Activated CD4-positive, alpha-beta T cell treated with anti-CD3 and anti-CD28 coated beads, Interleukin-2, Interleukin-4, amounts not matched to agents 100 ng/mL and 50 ng/mL, durations not matched to agents 16 hours and 8 hours (primary cell): ENCODE measurements around the gene CCR4.
A peak's percentile ranks its signal among the peaks of the same experiment; 100 is the strongest.
"Not testable (repeated sequence)": the region's sequence is repeated elsewhere in the genome, so short reads cannot be mapped to it uniquely, and the experiment has no call there.

Experiments used
- DNase-seq: peaks from one replicate; pipeline ENCODE4 v3.0.0-alpha.2; 2020; ENCODE audit warnings: low spot score

The CCR4 gene

GRCh38 chr3:32951410-32951811, at the start of gene CCR4:
Gene CCR4 (plus strand): TSS chr3:32951644. CDS start chr3:32953423, 1,779 bp downstream.
- peak; percentile 87 for DNase-seq

- peak; percentile 34 for DNase-seq
Measured at GRCh38 chr3:32902887-32903371, 48.5 kb upstream of the CCR4 start.

DNA sequence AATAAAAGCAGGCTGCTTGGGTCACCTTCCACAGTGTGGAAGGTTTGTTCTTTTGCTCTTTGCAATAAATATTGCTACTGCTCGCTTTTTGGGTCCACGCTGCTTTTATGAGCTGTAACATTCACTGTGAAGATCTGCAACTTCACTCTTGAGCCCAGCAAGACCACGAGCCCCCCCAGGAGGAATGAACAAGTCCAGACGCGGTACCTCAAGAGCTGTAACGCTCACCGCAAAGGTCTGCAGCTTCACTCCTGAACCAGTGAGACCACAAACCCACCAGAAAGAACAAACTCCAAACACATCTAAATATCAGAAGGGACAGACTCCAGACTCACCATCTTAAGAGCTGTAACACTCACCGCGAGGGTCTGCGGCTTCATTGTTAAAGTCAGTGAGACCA, 47.5 kb upstream of the CCR4 start:
- DNase-seq = no peak

GRCh38 chr3:32909999-32910398, 41.4 kb upstream of the CCR4 start:
- DNase-seq = no peak

DNA sequence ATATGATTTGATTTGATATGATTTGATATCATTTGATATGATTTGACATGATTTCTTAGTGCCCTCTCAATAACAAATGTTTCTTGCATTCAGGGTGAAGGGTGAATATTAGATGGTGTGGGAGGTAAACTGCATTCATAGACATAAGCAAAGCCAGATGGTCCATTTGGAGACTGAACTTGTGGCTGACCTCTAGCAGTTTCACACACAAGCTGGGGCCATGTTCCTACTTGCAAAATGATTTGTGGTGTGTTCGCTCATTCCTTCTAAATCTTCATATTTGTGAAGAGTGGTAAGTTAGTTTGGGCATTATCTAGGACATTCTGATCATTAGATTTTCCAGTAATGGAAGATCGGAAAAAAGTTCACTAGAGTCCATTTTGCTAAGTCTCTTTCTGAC, 40.5 kb upstream of the CCR4 start:
- DNase-seq = no peak

DNA sequence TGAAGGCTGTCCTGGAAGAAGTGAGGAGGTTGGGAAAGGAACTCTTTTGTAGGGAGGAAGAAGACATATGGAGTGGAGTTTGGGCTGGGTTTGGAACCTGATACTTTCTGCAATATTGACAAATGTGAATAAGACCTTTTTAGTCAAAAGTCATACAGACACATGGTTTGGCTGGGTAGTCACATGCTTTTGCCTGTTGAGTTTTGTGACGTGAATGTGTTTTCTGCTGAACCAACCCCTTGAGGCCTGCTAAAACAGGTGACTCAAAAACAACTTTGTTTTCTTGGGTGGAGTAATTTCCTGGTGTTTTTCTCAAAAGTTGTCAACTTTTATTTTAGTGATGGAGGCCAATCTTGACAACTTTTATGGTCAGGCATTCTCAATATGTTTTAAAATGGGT, 39.4 kb upstream of the CCR4 start:
- no peak for DNase-seq

DNA sequence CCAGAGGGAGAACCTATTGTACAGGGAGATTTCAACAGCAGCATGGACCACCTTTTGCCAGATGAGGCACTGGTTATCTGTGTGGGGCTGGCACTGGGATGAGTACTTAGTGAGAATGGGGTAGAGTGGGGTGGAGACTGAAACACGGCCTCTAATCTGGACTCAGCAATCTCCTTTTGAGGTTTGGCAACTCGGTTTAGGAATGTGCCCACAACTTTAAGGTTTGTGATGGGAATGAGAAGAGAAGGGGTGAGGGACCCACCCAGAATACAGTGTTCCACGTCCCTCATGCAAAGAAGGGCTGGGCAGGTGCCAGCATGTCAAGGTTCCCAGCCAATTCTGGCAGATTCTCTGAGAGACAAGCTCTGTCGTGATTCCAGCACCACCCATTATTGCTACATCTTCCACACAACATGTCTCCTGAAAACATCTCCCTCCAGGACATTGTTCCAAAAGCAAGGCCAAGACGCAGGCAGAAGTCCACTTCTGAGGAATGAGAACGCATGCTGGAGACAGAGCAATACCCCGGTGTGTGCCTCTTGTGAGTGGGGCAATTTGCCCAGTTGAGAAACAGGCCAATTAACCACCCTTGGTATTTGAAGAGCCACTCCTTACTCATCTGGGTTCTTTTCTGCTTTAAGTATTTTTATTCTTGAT, 37.5 kb upstream of the CCR4 start:
- DNase-seq = no peak

- no peak for DNase-seq
Measured at GRCh38 chr3:32919920-32920319, 31.5 kb upstream of the CCR4 start.

GRCh38 chr3:32922078-32922477, 29.4 kb upstream of the CCR4 start:
- no peak for DNase-seq

DNA sequence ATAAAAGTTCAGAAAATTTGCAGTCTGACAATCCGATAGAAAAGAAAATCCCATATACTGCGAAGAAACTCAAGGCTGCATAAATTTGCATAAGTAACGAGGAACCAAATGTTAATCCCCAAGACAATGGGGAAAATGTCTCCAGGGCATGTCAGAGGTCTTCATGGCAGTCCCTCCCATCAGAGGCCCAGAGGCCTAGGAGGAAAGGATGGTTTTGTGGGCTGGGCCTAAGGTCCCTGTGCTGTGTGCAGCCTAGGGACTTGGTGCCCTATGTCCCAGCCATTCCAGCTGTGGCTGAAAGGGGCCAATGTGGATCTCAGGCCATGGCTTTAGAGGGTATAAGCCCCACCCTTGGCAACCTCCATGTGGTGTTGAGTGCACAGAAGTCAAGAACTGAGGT, 21.3 kb upstream of the CCR4 start:
- no peak for DNase-seq

DNA sequence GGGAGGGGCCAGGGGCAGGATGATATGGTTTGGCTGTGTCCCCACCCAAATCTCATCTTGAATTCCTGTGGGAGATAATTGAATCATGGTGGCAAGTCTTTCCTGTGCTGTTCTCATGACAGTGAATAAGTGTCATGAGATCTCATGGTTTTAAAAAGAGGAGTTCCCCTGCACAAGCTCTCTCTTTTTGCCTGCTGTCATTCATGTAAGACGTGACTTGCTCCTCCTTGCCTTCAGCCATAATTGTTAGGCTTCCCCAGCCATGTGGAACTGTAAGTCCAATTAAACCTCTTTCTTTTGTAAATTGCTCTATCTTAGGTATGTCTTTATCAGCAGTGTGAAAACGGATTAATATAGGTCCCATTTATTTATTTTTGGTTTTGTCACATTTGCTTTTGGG, 20.2 kb upstream of the CCR4 start:
- DNase-seq = not testable (repeated sequence)

DNA sequence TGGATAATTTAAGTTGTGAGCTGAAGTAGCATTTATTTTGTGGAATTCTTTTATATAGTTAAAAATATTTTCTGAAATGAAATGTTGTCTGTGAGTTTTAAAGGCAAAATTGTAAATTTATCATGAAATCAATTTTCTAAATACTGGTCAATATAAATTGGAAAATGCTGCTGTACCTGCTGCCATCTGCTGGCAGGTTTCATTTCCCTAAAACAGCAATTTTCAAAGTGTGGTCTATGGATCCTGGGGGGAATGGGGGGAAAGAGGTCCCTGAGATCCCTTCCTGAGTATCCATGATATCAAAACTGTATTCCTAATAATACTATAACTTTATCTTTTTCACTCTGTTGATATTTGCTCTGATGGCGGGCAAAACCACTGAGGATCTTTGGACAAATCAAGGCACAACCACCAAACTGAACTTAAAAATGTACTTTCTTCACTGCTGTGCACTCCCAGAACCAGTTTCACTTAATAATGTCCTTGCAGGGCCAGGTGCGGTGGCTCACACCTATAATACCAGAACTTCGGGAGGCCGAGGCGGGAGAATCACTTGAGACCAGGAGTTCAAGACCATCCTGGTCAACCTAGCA, 17.2 kb upstream of the CCR4 start:
- DNase-seq = no peak

GRCh38 chr3:32937331-32937730, 14.1 kb upstream of the CCR4 start:
- no peak for DNase-seq

DNA sequence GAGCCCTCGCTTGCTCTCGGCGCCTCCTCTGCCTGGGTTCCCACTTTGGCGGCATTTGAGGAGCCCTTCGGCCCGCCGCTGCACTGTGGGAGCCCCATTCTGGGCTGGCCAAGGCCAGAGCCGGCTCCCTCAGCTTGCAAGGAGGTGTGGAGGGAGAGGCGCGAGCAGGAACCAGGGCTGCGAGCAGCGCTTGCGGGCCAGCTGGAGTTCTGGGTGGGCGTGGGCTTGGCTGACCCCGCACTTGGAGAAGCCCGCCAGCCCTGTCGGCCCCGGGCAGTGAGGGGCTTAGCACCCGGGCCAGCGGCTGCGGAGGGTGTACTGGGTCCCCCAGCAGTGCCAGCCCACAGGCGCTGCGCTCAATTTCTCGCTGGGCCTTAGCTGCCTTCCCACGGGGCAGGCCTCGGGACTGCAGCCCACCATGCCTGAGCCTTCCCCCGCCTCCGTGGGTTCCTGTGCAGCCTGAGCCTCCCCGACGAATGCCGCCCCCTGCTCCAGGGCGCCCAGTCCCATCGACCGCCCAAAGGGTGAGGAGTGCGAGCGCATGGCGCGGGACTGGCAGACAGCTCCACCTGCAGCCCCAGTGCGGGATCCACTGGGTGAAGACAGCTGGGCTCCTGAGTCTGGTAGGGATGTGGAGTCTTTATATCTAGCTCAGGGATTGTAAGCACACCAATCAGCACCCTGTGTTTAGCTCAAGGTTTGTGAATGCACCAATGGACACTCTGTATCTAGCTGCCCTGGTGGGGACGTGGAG, 11.7 kb upstream of the CCR4 start:
- not testable (repeated sequence) for DNase-seq

GRCh38 chr3:32940726-32941125, 10.7 kb upstream of the CCR4 start:
- DNase-seq = no peak

GRCh38 chr3:32945136-32945535, 6.3 kb upstream of the CCR4 start:
- no peak for DNase-seq

- not testable (repeated sequence) for DNase-seq
Measured at GRCh38 chr3:32945598-32945997, 5.8 kb upstream of the CCR4 start.

DNA sequence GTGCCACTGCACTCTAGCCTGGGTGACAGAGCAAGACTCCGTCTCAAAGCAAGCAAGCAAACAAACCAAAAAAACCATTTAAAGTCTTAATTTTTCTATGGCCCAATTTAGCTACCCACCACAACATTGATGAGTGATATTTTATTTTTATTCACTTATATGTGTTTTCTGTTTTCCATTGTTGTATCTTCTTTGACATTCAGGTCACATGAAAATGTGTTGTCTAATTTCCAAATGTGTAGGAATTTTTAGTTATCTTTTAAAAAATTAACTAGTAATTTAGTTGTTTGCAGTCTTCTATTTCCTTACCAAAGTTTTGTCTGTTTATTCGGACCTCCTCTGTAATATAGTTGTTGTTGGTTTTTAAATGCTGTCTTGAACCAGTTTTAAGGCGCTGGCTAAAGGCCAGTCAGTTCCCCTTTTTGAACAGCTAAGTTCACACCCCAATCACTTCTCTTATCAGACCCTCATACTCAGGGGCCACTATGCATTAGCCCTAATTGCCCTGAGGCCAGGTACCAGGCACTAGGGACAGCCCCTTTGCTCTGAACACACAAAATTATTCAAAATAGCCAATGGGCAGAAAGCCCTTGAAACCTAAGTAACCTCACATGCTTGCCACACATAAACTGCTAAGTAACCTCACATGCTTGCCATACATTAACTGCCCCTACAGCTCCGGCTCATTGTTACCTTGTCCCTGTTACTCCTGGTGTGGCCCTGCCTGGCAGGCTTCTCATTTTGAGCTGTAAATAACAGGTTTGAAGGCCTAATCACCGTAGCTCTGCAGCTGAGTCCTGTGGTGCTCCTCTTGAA, 4.3 kb upstream of the CCR4 start:
- no peak for DNase-seq

DNA sequence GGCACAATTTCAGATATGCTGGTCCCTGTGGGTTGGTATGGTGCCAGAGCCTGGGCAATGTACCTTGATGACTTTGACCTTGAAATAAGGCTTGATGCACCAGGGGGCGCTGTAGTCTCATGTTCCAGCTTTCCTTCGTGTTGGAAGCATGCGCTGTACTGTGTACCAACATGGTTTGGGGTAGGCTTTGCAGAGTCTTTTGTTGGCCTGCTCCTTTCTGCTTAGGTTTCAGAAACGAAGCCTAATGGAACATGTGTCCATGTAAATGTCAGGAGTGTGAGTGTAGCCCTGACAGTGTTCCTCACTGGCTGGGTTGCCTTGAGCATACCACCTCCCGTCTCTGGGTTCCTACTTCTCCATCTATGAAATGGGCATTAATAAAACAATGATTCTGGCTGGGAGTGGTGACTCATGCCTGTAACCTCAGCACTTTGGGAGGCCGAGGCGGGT, 3.6 kb upstream of the CCR4 start:
- DNase-seq = peak; percentile 96

DNA sequence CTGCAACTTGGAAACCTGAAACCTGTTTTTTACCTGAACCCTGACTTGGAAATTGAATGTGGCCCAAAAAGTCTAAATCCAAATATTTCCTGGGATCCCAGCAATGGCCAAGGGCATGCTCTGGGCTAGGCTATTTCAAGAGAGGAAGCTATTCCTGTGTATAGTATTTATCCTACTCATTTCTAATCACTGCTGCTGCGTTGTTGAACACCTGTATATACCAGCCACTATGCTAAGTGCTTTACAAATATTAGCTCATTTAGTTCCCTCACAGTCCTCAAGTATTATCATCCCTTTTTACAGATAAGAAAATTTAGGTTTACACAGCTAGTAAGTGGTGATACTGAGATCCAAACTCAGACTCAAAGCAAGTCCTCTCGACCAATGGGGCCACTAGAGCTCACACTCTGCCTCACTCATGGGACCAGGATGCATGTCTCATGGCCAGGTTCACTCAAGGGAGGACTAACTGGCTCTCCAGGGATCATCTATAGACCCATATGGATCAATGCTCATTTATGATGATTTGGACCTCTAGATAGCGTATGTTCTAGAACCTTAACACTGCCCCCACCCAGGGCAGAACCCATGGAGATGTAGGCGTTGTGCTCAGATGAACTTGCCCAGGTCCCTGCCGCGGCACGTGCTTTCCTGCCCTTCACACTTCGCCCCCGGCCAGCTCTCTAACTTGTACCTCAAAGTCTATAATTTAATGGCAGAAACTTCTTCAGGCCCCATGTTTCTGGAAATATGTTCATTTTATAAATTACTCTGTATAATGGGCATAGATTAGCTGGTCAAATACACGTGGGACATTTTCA, 2.6 kb upstream of the CCR4 start:
- no peak for DNase-seq

- DNase-seq = no peak
Measured at GRCh38 chr3:32950516-32950915, 928 bp upstream of the CCR4 start.
